GM18519 (cell line): ENCODE results near the gene PON3.
"Not testable (repeated sequence)": the region's sequence is repeated elsewhere in the genome, so short reads cannot be mapped to it uniquely, and the experiment has no call there.

Experiments
- ATAC-seq: cut with Tn5 transposase; IDR thresholded peaks from one replicate; pipeline ENCODE4 v1.9.1; 2021; ENCODE audit warnings: mild to moderate bottlenecking, moderate library complexity; ENCODE audit not compliant: unreplicated experiment, low FRiP score

The PON3 gene

DNA sequence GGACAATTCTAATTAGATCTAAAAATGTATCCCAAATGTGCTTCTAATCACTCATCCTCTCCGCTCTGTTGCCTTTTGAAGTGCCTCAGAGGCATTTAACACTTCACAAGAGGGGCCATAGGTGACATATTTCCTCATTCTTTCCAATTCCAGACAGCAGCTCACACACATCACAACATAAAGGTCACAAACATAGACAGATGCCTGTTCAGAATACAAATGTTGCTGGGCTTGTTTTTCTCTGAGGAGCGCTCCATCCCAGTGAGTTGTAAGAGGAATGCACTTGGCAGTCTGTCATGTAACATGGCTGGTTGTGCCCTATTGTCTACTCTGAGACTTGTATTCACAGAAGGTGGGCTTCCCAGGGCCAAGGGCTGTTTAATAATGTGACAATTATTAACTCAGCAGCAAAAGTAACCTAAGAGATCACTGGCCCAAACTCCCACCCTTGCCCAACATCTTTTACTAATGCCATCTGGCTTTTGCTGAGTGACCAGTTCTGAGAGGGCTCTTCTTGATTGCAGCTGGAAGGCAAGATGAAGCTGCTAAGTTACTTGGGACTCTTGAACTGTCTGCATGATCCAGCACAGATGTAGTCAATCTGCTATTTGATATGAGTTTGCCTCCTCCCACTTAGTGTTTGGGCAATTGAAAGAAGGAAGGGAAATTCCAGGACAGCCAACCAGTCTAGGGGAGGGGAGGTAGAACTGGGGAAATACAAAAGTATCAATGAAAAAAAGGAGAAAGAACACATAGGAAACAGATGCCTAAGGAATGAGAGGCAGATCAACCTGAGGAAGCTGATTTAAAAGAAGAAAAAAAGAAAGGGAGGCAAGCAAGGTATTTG, 25.0 kb upstream of the PON3 start:
- no peak for ATAC-seq

DNA sequence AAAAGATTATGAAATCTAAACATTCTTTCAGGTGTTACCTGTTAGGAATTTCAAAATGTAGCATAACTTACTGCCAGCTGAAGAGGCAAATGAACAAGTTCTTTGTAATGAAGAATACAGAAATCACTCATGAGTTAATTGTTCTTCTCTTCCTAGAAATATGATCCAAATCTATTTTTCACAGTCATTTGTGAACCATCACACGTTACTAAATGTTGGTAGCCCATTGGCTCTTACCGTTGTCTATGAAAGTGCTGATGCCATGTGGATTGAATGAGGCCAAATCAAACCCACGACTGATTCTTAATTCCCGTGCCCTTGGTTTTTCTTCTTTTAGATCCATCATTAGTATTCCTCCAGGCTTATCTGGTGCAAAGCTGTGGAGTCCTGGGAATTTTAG, 15.9 kb upstream of the PON3 start:
- ATAC-seq: no peak

GRCh38 chr7:95411666-95412065, 15.5 kb upstream of the PON3 start:
- no peak for ATAC-seq

DNA sequence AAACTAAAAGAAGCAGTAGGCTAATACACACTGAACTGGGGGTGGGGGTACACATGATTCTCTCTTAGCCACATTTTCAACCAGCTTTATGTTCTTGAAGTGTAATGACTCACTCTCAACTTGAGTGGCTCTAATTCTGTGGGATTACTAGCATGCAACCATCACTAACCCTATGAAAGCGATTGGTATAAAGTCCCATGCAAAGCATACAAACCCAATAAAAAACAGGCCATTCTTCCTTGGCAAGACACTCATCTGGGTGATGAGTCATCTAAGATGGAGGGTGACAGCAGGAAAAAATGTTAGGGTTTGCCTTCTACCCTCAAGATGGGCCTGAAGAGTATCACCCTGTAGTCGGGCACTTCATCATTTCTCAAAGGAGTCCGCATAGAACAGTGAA, 14.9 kb upstream of the PON3 start:
- ATAC-seq: no peak

DNA sequence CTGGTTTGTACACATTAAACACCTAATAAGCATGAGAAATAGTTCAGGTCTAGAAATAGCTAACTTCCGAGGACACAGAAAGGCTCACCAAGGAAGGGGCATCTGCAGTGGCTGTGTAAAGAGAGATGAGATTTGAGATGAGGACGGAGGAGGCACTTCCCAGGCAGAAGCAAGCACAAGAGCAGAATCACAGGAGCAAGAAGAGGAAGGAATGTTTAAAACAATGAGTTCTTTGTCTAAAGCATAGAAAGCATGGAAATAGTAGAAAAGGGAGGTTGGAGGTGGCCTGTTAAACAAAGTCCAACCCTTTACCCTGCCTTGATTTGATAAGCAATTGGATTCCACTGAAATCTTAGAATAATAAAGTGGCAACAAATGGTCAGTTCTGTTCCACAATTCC, 11.6 kb upstream of the PON3 start:
- no peak for ATAC-seq

GRCh38 chr7:95405800-95406199, 9.6 kb upstream of the PON3 start:
- no peak for ATAC-seq

DNA sequence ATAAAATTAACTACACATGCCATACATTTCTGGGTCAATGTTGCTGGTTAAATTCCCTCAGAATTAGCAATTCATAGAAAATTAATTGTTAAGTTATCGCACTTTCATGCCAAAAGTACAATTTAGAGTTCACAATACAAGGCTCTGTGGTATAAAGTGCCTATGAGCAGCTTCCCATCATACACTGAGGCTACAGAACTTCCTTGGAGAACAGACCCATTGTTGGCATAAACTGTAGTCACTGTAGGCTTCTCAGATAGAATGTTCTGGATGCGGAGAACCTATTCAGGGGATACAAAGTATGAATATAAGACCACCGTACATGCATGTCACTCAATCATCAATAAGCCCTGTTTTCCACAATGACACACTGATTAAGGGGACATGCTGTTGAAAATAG, 9.0 kb upstream of the PON3 start:
- ATAC-seq: no peak

GRCh38 chr7:95404316-95404865, 8.2 kb upstream of the PON3 start:
- no peak for ATAC-seq

GRCh38 chr7:95398155-95398940, 2.2 kb upstream of the PON3 start:
- no peak for ATAC-seq

- no peak for ATAC-seq
These were observed 1.2 kb upstream of the PON3 start for GRCh38 chr7:95397381-95397780.

DNA sequence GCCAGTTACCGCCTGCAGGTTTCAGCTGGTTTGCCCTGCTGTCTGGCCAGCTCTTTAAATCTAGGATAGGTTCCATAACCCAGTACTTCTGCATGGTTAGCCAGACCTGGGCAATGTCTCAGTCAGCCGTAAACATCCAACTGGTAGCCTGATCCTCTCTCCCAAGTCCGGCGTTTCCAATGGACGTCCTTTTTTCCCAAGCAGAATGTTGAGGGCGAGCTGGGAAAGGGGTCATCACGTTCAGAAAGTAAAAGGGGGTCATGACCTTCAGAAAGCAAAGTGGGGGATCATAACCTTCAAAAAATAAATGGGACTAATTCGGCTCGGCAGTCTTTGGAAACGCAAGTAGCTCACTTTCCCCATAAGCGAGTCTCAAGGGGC, 430 bp downstream of the PON3 start:
- no peak for ATAC-seq

GRCh38 chr7:95394370-95394769, 1.8 kb downstream of the PON3 start:
- no peak for ATAC-seq

DNA sequence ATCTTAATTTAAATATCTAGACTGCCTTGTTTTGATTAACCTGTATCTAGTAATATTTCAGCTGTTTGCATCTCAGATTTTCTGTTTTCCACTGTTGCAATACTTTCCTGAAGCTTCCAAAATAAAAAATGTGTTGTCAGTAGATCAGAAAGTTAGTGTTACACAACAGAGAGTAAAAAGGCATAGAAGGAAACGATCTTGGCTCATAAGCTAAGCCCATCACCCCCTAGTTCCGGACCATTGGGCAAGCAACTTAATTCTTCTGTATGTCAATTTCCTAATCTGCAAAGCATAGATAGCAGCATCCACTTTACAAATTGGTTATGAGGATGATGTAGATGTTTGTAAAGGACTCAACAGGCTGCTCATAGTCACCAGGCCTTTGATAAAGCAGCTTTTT, 4.4 kb downstream of the PON3 start:
- ATAC-seq: no peak

DNA sequence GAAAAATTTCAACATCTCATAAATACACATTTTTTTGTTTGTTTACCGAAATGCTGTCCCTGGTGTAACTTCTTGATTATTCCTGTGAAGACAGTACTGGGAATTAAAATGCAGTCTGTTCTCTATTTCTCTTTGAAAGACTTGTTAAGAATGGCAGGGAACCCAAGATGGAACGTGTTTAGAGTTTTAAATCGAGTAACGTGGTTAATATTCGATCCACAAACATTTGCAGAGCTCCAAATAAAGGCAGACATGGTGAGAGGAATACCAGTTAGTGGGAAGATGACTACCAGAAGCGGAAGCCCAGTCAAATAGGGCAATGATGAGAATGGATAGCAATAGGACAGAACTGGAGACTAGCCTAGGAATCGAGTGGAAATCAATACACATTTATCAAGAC, 6.7 kb downstream of the PON3 start:
- no peak for ATAC-seq

GRCh38 chr7:95379457-95379856, 16.7 kb downstream of the PON3 start:
- not testable (repeated sequence) for ATAC-seq

GRCh38 chr7:95376632-95377400, 19.4 kb downstream of the PON3 start:
- no peak for ATAC-seq

- ATAC-seq: no peak
These were observed 20.5 kb downstream of the PON3 start for GRCh38 chr7:95375591-95376257.

GRCh38 chr7:95373323-95373722, 22.9 kb downstream of the PON3 start:
- ATAC-seq: no peak

GRCh38 chr7:95368235-95368634, 27.9 kb downstream of the PON3 start:
- ATAC-seq: no peak

GRCh38 chr7:95367606-95368005, 28.6 kb downstream of the PON3 start:
- no peak for ATAC-seq
